Keratinocyte (primary cell): Measurements from ENCODE around the gene RPS26.

ENCODE experiments used
- EZH2 ChIP-seq: IDR thresholded peaks from one replicate; pipeline ENCODE4 v1.6.1; 2012; ENCODE audit warnings: inconsistent platforms, mild to moderate bottlenecking, low read length, moderate library complexity
- TF ChIP-seq, protein P1 (sequence below), 3 experiments: IDR thresholded peaks in 1 of 3; conservative IDR thresholded peaks in 1 of 3; optimal IDR thresholded peaks in 1 of 3; 2 replicates in 2 of 3; 3 replicates in 1 of 3; pipeline versions ENCODE3 to v1.5.1; 2011; ENCODE audit warnings: low read length in 3 of 3, mild to moderate bottlenecking in 3 of 3, moderate library complexity in 2 of 3, control low read depth in 1 of 3, inconsistent platforms in 1 of 3; ENCODE audit not compliant: insufficient read depth in 2 of 3; ENCODE audit errors: extremely low read depth in 1 of 3

DNA sequence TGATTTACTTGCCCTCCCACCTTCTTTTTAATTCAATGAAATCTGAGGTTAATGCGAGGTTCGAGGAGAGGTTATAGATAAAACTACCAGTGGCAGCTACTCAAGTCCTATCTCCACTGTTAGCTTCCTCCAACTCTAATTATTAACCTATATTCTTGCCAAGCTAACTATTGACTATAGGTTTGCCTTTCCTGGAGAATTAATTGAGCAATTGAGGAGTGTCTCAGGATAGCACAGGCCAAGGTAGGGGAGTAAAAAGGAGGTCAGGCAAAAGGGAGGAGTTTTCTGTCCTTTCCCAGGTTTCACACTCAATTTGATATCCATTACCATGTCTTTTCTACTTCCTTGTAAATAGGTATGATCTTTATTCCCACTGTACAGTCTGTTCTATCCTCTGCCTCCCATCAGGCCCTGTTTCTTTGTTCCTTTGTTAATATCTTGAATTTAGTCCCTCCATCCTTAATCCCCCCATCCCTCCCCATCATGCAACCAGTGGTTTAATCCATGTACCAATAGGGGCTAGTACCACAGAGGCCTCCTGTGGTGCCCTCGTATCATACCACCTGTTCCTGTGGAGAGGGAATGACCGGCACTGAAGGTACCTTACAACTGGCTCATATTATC lies 48.4 kb upstream of the RPS26 start:
- TF ChIP-seq, protein P1, sequence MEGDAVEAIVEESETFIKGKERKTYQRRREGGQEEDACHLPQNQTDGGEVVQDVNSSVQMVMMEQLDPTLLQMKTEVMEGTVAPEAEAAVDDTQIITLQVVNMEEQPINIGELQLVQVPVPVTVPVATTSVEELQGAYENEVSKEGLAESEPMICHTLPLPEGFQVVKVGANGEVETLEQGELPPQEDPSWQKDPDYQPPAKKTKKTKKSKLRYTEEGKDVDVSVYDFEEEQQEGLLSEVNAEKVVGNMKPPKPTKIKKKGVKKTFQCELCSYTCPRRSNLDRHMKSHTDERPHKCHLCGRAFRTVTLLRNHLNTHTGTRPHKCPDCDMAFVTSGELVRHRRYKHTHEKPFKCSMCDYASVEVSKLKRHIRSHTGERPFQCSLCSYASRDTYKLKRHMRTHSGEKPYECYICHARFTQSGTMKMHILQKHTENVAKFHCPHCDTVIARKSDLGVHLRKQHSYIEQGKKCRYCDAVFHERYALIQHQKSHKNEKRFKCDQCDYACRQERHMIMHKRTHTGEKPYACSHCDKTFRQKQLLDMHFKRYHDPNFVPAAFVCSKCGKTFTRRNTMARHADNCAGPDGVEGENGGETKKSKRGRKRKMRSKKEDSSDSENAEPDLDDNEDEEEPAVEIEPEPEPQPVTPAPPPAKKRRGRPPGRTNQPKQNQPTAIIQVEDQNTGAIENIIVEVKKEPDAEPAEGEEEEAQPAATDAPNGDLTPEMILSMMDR (optimal IDR thresholded peaks at IDR 0.05 in 1 of 3, IDR thresholded peaks at IDR 0.05 in 1 of 3, conservative IDR thresholded peaks at IDR 0.05 in 1 of 3; ENCODE audit: extremely low read depth in 1 of 3, insufficient read depth in 2 of 3, low read length in 3 of 3) = no peak
- TF ChIP-seq EZH2 = no peak
